Putamen (tissue), 1 donor: ENCODE results near the gene DERA.

ENCODE experiments used
- DNase-seq: peaks from one replicate; pipeline ENCODE4 v3.0.0-alpha.2; 2016; ENCODE audit warnings: low spot score

DERA gene

GRCh38 chr12:16075887-16076286, 164.8 kb downstream of the DERA start:
- DNase-seq, result no peak

DNA sequence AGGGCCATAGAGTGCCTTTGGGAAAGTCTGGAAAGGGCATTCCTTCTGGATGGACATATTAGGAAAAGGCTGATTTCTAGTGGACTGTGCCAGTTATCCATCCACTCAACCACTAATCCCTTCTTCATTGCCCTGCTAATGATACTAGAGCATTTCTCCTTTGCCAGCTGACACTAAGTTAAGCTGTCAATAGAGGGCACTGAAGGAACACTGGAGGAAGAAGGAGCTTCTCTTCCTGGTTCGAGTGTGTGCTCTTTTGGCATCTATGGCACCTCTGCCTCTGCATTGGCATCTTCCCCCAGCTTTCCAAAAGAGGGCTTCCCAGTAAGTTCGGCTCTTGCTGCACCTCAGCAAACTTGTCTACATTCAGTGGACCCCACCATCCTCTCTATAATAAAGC, 165.4 kb downstream of the DERA start:
- DNase-seq, result no peak

GRCh38 chr12:16076970-16077522, 165.9 kb downstream of the DERA start:
- DNase-seq, result no peak

GRCh38 chr12:16086462-16086861, 175.3 kb downstream of the DERA start:
- DNase-seq, result no peak

DNA sequence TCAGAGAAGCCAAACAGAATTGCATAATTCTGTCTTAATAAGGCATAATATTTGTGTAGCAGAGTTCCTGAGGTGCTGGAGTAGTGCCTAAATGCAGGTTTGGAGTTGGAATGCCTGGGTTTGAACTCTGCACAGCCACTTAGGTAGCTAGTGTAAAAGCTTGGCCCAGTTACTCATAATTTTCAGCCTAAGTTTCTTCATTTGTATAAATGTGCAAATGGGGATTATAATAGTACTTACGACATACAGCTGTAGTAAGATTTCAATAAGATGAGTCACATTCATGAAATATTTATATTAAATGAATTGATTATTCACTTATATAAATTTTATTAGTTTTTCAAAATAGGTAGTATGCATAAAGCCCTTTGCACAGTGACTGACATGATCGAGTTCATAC, 175.8 kb downstream of the DERA start:
- DNase-seq, result no peak
